NCI-H510A treated with DMSO at 0.1 percent for 48 hours (cell line): Measurements from ENCODE around the gene CEP170B.
"Not testable (repeated sequence)": the region's sequence is repeated elsewhere in the genome, so short reads cannot be mapped to it uniquely, and the experiment has no call there.

Experiments
- DNase-seq: peaks from one replicate; lab custom pipeline; 2025; lab: John Stamatoyannopoulos, UW

The CEP170B gene

DNA sequence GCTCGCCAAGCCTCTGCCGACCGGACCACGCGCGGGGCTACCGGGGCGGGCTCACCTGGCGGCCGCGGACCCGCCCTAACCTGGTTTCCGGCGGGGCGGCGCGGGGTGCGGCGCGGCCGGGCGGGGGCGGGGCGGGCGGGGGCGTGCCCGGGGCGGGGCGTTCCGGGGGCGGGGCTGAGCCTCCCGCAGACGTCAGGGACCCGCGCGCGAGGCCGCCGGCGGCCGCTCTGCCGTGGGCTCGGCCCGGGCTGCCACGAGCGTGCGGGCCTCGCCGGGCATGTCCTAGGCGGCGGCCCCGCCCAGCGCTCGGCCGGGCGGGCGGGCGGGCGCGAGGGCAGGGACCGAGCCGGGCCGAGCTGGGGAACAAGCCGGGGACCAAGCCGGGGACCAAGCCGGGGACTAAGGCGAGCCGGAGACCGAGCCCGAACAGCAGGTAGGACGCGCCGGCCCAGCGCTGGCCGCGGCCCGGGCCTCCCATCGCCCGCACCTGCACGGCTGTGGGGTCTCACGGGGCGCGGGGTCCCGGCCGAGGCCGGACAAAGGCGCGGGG is at the start of gene CEP170B:
TSS of gene CEP170B (plus strand) at position 188 of the 550 bp plus-strand sequence. CDS start 3,183 bp downstream, outside the sequence.
- DNase-seq = peak; percentile 29

DNA sequence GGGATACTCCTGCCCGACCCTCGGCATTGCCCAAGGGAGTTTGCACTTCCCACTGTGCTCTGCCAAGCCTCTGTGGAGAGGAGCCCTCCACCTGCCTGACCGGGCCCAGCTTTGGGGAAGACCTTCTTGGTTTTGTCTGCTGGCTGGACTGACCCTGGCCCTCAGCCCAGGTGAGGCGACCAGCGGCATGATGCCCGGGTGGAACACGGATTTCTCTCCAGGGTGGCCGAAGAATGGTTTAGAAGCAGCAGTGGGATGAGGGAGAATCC is 48.5 kb upstream of the CEP170B start:
- DNase-seq = no peak

DNA sequence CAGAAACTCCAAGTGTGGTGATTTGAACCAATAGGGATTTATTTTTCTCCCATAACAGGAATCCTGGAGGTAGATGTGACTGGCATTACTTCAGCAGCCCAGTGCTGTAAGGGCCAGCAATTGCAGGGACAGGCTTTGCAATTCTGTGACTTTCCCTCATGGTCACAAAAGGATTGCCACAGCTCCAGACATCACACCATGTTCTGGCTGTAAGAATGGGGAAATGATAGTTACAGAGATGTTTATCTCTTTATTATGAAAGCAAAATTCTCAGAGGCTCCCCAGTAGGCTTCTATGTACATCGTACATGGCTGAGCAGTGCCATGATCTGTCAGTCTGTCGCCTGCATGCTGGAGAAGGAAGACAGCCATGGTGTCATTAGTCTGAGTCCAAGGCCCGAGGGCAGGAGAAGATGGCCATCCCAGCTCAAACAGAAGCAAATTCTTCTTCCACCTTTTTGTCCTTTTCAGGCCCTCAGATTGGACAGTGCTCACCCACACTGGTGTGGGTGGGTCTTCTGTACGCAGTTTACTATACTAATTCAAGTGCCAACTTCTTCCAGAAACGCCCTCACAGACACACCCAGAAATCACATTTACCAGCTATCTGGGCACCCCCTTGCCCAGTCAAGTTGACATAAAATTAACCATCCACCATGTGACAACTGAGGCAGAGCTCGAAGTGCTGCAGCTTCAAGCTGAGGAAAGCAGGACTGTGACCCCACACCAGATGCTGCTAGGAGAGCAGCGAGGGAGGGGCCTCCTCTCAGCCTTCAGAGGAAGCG is 46.9 kb upstream of the CEP170B start:
- no peak for DNase-seq

DNA sequence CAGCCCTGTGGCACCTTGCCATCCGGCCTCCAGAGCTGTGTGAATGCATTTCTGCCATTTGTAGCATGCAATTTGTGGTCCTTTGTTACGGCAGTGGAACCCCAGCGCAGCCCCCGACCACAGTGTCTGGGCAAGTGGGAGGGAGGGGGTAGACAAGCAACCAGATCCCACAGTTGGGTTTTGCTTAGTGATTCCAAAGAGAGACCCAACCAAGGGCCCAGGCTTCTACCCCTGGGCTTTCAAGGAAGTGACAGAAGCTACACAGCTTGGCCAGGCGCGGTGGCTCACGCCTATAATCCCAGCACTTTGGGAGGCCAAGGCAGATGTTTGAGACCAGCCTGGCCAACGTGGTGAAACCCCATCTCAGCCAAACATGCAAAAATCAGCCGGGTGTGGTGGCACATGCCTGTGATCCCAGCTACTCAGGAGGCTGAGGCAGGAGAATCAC is 46.3 kb upstream of the CEP170B start:
- no peak for DNase-seq

DNA sequence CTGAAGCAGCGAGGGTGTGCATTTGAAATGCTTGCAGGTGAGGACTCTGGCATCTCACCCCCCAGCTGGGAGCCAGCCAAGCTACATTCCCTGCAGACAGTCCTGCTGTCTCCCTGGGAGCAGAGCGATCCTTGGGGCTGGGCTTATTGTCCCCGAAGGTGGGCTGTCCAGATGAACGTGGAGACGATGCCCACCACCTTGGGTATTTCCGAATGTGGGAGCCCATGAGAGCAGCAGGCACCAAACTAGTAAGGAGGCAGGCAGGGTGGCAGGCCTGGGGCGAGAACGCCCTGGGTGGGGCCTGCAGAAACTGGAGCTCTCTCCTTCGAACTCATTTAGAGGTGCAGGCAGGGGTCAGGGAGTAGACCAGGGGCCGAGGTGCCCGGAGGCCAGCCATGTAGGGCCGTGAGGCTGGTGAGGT is 45.7 kb upstream of the CEP170B start:
- no peak for DNase-seq

DNA sequence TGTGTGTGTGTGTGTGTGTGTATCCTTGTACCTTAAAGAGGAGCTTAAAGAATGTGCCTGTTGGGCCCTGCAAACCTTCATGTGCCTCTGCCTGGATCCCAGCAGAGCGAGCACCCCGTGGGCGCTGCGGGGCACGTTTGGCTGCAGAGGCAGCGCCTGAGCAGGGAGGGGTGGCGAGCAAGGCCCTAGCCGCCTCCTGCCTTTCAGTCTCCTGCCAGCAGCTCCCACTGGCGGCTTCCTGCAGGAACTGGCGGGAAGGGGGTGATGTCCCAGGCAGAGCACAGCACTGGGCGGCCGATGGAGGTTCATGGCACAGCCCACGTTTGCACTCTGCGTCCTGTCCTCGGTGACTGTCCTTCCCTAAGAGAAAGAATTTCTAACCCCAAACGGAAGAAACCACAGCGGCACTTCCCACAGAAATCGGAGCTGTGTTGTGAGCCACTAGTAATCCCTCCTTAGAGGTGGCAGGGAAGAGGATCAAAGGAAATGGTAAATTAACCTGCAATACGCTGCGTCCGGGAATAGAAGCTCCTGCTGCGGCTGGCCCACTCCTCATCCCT is 44.3 kb upstream of the CEP170B start:
- no peak for DNase-seq

DNA sequence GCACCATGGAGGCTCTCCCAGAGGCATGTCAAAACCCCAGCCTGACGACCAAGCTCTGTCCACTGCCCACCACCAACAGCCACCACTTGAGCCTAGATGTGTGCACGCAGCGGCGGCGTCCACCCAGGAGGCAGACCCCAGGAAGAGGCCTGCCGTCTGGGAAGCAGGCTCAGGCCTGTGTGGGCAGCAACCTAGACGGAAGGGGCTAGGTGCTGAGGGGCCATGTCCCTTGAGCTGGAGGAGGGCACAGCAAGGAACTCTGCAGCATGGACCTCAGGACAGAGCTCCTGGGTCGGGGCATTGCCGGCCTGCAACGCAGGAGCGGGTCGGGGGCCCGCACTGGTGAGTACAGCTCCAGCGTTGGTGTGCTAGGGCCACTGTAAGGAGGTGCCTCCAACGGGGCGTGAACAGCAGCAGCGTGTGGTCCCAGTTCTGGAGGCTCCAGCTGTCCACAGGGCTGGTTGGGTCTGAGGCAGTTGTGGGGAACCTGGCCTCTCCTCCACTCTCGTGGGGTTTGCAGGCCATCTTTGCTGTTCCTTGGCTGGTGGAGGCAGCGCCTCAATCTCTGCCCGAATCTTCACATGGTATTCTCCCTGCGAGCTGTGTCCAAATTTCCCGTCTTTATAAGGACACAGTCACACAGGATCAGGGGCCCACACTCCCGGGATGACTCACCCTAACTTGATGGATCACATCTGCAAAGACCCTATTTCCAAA is 43.7 kb upstream of the CEP170B start:
- no peak for DNase-seq

DNA sequence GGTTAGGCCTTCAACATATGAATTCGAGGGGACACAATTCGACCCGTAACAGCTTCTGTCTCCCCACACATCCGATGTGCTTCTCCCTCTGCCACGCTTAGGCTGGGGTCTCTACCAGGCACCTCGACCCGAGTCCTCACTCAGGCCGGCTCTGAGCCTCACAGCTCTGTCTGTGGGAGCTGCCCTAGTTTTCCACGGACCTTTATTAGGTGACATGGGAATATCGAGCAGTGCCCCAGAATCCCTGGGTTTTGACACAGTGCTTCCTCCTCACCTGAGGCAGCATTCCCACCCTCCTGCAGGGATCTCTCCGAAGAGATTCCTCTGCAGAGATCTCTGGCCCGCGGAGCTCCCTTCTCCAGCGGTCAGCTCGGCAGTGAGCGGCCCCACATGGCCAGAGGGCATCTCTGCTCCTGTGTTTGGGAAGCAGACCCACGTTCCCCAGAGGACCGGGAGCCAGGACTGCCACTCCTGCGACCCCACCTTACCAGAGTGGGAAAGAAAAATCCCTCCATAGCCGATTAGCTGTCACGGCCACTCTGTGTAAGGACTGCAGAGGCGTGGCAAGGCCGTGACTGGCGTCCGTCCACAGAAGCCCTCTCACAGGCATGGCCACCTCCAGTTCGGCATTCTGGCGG is 43.0 kb upstream of the CEP170B start:
- DNase-seq = no peak

DNA sequence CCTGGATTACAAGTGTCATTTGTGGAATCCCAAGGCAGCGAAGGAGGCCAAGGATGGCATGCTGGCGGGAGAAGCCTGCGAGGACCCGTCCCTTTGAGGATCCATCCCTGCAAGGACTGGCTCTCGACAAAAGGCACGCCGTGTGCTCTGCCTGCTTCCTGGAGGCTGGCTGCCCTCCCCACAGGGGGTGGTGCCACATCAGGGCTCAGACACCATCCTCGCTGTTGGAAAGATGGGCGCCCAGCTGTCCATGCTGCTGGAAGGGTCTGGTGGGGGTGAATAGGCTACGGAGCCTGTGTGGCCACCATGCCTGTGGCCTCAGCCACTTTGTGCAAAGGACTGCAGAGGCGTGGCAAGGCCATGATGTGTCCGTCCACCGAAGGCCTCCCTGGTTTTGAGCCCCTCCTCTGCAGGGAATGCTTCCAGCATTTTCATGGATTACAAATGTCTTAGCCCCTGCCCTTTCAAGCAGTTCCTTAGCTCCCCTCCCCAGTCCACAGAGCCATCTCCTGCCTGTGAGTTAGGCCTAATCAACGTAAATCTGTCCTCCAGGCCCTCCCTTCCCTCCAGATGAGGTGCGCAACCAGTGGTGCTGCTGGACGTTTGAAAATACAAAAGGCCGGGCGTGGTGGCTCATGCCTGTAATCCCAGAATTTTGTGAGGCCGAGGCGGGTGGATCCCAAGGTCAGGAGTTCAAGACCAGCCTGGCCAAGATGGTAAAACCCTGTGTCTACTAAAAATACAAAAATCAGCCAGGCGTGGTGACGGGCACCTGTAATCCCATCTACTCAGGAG is 42.0 kb upstream of the CEP170B start:
- DNase-seq = no peak

DNA sequence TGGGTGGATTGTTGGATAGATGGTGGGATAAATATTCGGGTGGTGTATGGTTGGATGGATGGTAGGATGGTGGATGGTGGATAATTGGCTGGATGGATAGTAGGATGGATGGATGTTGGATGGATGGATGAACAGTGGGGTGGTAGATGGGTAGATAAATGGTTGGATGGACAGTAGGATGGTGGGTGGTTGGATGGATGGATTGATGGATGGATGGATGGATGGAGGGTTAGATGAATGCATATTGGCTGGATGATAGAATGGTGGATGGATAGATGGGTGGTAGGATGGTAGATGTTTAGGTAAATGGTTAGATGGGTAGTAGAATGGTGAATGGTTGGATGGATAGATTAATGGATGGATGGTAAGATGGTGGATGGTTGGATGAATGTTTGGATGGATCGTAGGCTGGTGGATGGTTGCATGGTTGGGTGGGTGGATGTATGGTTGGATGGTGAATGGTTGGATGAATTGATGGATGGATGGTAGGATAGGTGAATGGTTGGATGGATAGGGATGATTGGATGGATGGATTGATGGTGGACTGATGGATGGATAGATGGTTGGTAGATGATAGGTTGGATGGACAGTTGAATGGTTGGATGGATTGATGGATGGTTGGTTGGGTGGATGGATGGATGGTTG is 40.6 kb upstream of the CEP170B start:
- no peak for DNase-seq

DNA sequence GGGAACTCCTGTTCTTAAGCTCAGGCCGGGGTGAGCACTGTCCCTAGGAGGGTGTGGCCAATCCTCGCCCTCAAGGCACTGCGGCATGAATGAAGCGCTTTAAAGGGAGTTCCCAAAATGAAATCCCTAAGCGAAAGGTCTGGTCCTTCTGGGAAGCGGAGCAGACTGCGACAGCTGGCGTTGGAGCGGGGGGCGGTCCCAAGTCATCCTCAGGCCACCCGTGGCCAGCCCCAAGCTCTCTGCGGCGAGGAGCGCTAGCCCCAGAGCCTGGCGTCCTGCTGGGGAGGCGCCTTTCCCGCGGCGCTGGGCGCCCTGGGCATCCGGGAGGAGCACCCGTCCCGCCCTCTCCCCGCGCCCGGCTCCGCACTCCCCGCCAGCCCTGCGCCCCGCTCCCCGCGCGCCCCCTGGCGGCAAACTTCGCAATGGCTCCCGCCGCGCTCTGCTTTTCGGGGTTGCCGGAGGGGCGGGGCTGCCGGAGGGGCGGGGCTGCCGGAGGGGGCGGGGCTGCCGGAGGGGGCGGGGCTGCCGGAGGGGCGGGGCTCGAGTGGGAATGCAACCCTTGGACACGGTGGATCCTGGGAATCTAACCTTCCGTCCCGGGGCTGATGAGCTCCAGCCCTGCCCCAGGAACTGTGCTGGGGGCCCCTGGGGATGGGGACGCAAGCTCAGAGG is 38.7 kb upstream of the CEP170B start:
- peak; percentile 73 for DNase-seq

DNA sequence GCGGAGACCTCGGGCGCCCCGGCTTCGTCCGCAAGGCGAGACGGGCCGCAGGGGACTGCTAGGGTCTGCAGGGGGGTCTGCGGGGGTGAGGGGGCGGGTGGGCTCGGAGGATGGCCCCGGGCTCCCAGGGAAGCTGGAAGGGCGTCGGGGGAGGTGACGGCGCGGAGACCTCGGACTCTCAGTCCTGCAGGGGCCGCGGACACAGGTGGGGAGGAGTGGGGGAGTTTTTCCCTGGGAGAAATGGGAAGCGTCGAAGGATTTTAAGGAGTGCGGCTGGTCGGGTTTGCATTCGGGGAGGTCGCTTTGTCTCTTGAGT is 38.2 kb upstream of the CEP170B start:
- DNase-seq = no peak

DNA sequence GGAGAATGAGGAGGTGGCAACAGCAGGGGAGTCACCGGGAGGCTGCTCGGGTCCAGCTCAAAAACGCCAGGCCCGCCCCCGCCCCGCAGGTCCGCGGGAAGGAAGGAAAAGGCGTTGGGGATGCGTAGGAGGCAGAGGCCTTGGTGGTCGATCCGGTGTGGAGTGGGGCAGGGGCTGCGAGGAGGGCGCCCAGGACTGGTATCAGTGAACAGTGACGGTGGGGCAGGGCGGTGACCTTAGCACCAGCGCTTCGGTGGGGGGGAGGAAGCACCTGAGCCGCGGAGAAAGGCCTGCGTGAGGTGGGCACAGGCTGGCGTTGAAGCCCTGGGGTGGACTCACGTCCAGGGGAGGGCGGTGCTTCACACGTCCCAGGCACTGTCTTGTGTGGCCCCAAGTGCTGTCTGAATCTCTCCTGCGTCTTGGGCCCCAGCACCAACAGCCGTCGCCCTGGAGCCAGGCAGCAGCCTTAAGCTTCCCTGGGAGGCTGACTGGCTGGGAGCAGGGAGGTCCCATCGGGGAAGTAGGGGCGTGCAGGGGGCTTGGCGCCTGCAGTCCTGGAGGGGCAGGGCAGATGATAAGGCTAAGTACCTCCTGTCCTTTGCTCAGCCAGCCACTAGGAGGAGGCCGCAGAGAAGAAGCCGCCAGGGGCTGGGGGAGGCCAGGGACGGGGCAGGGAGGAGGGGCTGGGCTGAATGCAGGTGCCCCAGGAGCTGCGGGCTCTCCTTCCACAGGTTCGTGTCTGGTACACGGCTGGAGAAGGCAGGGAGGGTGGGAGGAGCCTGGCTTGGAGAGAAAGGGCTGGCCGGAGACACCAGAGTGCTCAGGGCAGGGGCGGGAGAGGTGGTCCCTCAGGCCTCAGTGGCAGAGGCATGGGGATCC is 37.7 kb upstream of the CEP170B start:
- DNase-seq = peak; percentile 42

DNA sequence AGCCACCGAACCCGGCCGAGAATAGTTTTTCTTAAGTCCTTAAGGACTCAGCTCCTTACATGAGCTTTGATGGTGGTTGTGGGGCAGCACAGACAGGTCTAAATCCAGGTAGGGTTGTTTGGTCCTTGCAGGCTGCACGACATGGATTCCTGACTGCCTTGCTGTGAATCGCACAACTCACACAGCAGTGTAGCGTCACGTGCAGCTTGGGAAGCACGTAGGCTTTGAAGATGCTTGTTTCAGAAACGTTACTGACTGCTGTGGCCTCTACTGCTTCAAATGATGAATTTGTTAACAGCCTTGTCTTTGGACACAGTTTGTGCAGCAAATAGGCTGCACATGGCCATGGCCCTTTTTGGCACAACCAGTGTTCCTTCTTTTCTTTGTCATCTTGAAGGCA is 34.3 kb upstream of the CEP170B start:
- DNase-seq = no peak

DNA sequence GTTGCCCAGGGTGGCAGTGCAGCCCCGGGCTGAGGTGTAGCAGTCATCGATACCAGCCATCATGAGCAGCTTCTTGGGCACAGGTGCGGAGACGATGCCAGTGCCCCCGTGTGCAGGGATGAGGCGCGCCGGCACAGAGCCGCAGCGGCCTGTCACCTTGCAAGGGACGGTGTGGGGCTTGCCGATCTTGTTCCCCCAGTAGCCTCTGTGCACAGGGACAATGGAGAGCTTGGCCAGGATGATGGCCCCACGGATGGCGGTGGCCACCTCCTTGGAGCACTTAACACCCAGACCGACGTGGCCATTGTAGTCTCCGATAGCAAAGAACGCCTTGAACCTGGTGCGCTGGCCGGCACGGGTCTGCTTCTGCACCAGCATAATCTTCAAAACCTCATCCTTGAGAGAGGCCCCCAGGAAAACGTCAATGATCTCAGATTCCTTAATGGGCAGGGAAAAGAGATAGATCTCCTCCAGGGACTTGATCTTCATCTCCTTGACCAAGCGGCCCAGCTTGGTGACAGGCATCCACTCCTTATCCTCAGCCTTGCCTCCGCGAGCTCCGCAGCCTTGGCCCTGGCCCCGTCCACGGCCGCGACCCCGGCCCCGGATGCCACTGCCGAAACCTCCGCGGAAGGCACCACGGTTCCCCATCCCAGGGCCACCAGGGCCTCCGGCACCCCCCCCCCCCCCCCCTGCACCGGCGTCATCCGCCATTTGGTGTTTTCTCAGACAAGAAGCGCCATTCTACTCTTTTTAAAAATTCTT is 28.7 kb upstream of the CEP170B start:
- DNase-seq = not testable (repeated sequence)

DNA sequence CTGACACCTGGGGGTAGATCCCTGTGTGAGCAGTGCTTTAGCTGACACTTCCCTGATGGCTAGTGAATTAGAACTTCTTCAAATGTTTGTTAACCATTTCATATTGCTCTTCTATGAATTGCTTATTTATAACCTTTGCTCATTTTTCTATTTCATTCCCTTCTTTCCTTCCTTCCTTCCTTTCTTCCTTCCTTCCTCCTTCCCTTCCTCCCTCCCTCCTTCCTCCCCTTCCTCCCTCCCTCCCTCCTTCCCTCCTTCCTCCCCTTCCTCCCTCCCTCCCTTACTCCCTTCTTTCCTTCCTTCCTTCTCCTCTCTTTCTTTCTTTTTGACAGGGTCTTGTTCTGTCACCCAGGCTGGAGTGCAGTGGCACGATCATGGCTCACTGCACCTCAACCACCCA is 23.3 kb upstream of the CEP170B start:
- DNase-seq = no peak

DNA sequence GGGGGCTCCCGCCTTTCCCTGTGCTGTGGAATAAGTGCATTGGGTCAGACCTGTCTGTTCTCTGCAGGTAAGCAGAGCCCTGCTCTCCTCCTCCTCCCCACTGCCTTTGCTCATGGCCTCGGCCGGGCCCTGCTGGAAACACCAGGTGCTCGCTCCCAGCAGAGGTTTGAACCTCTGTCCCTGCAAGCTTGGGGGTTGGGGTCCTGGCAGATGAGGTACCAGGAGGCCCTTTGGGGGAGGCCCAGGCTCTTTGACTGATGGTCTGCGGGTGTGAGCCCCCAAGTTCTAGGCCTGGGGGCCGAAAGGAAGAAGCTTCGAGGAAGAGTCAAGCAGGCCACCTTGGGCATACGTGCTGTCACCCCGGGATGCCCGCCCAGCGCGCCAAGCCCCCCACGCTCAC is 22.1 kb upstream of the CEP170B start:
- no peak for DNase-seq

DNA sequence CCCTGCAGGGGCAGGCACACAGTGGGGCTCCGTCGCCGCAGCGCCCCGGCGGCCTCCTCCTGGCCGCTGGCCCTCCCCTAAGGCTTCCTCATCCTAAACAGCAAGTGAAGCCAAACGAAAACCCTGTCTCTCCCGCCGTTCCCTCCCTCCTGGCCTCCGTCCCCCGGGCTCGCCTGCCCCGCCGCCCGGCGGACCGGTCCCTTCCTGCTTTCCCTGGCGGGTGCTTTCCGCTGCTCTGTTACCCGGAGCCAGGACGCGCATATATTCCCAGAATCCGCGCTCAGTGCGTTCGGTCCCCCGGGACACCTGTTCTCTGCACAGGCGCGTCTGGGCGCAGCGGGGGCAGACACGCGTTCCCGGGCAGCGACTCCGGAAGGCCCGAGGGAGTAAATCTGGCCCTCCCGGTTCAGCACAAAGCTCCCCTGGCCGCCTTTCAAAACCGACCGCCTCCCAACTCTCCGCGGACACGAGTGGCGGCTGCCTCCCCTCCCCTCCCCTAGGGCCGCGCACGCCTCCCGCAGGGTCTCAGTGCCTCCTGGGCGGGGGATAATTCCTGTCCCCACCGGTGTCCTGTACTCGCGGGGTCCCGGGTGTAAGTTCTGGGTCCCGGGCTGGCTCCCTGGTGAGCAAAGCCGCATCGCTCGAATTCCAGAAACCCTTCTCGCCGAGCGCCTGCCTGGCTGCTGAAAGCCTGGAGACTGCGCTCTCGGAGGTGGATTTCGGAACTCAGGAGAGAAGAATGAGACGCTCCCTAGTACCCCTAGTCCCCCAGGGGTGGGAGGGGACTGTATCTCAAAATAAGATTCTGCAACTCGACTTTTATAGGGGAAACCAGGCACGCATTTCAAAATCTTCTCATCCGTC is 21.4 kb upstream of the CEP170B start:
- DNase-seq = no peak
